Stimulated activated CD8-positive, alpha-beta memory T cell treated with anti-CD3 and anti-CD28 coated beads, Interleukin-7, amount 100 ng/mL, for 4 hours (primary cell): Measurements from ENCODE around the gene MFSD11.
"Not testable (repeated sequence)": the region's sequence is repeated elsewhere in the genome, so short reads cannot be mapped to it uniquely, and the experiment has no call there.

Source experiments
- DNase-seq, 2 donors: peaks; one replicate each; pipeline ENCODE4 v3.0.0-alpha.2; 2020; ENCODE audit warnings: low read depth in 2 of 2

Gene MFSD11

DNA sequence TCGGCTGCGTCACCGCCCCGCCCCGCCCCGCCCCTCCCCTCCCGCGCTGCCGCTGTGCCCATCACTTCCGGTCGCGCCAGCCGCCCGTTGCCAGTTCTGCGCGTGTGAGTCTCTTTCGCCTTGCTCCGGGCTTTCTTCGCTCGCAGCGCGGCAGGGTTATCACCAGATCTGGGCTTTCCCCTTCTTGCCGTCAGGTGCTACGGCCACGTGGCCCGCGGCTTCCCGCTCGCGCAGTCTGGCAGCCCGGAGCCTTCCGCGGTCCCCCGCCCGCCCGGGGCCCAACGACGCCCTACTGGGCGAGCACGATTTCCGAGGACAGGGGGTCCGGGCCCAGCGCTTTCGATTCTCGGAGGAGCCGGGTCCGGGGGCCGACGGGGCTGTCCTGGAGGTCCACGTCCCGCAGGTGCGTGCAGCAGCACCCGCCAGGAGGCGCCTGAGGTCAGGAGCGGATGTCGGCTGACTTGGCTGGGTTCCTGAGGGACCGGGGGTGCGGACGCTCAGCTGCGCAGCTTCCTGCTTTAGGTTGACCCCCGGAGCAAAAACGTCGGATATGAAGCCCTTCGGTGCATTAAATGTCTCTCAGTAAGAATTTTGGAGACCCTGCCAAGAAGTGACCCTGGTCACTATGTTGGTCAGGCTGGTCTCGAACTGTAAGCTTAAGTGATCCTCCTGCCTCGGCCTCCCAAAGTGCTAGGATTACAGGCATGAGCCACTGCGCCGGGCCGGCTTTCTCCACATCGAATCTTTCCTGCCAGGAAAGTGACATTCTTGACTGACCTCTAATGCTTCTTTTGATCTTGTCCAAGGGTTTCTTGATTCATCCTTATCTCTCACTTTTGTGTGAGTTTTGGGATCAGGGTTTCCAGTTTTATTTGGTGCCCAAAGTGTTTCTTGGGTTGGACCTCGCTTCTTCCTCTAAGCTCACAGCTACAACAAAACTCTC lies 10.9 kb upstream of the MFSD11 start, which contains the start of gene METTL23:
Gene METTL23 (plus strand): TSS at position 64 of the 943 bp plus-strand sequence. CDS start 2,872 bp downstream, outside the sequence.
- DNase-seq, result peak; percentile 51 to 68

DNA sequence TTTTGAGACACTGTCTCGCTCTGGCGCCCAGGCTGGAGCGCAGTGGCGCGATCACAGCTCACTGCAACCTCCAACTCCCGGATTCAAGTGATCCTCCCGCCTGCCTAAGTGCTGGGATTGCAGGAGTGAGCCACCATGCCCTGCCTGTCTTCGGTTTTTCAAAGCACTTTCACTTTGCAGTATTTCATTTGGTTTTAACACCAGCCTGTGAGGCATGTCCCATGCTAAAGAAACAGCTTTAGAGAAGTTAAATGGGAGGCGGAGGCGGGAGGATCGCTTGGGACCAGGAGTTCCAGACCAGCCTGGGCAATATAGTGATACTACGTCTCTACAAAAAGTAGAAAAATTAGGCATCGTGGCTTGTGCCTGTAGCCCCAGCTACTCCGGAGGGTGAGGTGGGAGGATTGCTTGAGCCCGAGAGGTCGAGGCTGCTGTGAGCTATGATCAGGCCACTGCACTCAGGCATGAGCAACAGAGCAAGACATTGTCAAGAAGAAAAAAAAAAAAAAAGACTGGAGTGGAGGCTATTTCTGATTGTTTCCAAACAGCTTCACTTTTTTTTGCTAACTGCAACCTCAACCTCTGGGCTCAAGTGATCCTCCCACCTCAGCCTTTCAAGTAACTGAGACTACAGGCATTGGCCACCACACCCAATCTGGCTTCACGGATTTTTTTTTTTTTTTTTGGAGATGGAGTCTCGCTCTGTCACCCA lies 10.0 kb upstream of the MFSD11 start:
- DNase-seq, result no peak

DNA sequence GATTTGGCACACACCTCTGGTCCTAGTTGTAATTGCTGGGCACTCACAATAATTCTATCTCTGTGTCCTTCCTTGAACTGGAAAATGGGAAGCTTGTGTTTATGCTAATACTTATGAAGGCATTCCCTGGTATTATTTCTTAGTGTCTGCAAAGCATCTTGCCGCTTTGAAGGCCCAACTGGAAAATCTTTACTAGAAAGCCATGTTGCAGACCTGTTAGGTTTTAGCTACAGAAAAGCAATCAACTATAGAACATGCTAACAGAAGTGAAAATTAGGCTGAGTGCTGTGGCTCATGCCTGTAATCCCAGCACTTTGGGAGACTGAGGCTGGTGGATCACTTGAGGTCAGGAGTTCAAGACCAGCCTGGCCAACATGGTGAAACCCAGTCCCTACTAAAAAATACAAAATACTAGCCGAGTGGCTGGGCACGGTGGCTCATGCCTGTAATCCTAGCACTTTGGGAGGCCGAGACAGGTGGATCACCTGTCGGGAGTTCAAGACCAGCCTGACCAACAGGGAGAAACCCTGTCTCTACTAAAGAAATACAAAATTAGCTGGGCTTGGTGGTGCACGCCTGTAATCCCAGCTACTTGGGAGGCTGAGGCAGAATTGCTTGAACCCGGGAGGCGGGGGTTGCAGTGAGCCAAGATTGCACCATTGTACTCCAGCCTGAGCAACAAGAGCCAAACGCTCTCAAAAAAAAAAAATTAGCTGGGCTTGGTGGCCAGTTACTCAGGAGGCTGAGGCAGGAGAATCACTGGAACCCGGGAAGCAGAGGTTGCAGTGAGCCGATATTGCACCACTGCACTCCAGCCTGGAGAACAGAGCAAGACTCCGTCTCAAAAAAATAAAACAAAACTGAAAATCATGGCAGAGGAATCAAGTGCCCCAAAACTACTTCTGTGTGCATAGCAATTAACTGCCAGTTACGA lies 5.9 kb upstream of the MFSD11 start:
- not testable (repeated sequence) for DNase-seq

DNA sequence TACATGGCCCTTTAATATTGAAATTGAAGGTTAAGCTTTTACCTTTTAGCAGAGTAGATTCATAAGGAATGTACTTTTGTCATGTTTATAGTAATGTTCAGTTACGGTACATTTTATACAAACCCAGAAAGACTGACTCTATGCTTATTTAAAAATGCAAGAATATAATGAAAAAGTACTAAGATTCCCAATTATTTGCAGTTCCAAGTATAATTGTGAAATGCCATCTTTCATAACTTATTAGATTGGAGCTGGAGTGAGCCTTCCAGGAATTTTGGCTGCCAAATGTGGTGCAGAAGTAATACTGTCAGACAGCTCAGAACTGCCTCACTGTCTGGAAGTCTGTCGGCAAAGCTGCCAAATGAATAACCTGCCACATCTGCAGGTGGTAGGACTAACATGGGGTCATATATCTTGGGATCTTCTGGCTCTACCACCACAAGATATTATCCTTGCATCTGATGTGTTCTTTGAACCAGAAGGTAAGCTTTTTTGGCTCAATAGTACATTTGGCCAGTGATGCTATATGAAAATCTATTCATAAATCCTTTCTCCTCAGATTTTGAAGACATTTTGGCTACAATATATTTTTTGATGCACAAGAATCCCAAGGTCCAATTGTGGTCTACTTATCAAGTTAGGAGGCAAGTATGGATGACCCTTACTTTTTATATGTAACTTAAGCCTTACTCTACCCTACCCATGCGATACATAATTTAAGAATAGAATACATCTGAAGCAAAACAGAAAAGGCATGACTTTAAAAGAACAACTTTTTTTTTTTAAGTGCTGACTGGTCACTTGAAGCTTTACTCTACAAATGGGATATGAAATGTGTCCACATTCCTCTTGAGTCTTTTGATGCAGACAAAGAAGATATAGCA lies 4.9 kb upstream of the MFSD11 start:
- no peak for DNase-seq

DNA sequence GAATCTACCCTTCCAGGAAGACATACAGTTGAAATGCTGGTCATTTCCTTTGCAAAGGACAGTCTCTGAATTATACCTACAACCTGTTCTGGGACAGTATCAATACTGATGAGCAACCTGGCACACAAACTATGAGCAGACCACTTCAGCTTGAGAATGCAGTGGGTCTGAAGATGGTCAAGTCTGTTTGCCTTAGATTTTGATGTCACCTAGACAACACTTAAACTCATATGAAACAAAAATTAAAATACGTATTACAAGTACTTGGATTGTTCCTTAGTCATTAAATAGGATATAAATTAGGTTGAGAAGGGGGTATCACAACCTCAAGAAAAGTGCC lies 4.3 kb upstream of the MFSD11 start:
- DNase-seq, result no peak

DNA sequence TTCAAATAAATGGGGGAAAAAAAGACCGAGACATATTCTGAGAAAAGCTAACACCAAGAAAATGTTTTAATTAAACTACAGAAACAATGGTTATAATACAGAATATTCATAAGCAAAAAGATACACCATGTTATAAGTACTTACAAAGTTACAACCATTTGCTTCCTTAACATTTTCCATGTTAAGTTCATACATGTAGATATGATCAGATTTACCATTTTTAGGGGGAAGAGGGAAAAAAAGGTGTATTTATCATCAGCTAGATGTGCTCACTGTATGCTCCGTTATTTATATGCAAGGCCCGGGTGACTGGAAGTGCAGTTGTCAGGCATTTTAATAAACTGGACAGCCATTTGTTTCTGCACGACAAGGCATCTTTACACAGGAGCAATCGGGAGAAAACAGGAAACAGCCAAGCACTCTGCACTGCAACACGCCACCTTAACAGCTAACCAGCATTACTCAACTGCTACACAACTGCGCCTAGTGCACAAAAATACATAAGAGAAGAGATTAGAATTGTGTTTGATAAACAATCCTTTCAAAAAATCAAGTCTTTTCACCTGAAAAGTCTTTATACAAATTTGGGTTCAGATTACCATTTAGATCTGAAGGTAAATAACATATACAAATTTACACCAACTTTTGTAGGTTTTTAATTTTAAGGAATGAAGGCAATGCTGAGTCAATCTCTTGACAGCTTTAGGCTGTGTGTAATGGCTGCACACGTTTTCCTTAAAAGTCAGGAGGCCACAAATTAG lies 3.7 kb upstream of the MFSD11 start:
- no peak for DNase-seq

DNA sequence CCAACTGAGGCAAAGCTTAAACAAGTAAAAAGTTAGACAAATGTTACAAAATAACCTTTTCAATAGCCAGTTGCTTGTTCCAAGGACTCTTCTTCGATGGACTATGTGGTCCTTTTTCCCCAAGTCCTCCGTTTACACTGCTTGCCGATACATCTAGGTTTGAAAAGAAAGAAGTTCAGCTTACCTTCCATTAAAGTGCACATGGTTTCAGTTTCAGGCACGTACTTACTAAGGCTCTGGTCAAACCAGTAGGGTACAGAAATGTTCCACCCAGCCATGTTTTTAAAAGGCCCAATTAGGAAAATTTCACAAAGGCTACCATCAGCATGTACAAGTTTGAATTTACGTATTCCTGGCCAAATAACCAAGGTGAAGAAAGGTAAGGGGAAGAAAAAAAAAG lies 2.9 kb upstream of the MFSD11 start:
- DNase-seq, result no peak

DNA sequence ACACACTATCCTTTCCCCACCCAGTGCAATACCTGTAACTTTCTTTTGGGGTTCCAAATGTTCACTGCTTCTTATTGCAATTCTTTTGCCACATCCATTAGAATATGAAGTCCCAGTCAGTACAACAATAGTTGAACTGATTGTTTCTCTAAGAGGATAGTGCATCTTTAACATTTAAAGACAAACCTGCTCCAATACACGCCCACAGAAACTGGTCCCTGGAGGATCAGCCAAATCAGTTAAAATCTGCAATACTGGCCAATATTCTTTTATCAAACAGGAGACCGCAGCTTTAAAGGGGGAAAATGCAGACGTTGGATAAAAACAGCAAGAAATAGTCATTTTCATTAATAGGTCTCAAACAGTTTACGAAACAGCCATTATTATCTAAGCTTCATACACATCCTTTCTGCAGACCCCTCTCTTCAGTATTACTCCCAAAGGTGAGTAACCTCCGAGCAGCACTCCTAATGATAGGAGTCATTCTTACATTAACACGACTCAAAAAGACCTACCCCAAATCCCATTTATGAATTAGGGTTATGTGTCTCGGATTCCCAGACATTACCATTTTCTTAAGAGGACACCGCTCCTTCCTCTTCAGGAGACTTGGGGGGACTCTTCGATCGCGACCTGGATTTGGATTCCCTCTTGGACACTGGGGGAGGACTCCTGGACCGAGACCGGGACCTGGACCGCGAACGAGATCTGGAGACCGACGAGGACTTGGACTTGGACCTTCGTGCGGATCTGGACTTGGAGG lies 2.2 kb upstream of the MFSD11 start:
- DNase-seq, result no peak

DNA sequence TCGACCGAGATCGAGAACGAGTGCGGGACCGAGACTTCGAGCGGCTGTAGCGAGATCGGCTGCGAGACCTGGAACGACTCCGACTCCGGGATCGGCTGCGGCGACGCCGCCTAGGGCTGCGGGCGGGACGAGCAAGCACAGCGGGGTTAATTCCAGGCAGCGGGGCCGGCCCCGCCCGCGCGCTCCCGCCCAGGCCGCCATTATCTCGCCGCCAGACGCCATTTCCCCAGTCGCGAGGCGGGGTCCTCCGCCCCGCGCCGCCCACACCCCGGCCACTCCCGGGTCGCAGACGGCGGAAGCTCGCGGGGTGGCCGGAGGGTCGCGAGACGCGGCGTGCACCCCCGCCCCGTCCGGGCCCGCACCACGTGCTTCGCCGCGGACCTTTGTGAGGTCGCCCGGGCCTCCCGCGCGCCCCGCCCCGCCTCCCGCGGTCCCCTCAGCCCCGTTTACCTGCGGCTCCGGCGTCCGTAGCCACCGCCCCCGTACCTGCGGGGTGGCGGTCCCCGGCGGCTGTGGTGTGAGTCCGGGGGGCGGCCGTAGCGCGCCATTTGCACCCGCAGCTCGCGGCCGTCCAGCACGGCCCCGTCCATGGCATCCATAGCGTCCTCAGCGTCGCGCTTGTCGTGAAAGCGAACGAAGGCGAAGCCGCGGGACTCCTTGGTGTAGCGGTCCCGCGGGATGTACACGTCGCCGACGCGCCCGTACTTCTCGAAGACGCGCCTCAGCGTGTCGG lies 1.4 kb upstream of the MFSD11 start:
- peak in 1 of 2 donors; percentile 71 for DNase-seq

DNA sequence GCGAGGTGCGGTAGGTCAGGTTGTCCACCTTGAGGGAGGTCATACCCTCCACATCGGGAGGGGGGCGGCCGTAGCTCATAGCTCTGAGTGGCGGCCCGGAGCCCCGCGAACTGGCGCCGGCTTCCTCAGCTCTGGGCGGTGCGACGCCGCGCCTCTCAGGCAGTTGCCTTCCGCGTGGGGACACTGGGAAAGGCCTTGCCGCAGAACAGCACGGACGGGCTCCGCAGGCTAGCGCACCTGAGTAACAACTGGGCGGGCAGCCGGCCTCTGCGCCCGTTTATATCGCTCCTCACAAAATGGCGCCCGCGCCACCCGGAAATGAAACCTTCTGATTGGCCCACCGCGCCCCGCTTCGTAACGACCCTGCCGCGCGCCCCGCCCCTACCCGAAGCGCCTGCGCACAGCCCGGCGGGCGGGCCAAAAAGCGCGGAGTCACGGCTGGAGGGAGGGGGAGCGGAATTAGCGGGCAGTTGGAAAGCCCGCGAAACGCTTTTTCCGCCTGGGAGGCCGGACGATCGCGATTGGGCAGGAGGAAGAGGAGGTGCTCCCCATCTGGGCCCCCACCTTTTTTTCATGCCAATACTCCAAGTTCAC lies 740 bp upstream of the MFSD11 start, which contains the start of gene SRSF2:
Gene SRSF2 (minus strand): TSS at position 250 of the 594 bp plus-strand sequence. CDS start 171 bp downstream, at position 79.
- DNase-seq, result peak; percentile 95 to 98

DNA sequence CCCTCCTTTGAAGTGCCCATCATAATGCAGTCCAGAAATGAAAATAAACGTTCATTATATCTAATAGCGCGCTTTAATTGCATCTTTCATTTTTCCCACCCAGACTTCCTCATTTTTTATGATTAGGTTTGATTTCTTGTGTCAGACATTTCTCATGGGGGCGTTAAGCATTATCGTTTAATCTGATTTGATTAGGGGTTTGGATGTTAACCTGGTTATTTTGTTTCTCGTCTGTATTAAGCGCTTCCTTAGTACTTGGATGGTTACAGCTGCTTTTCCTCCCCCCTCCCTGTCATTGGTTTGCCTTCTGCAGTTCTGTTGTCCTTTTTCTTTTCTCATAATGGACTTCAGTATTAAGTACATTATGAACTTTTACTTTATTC lies 540 bp downstream of the MFSD11 start:
- DNase-seq, result no peak

DNA sequence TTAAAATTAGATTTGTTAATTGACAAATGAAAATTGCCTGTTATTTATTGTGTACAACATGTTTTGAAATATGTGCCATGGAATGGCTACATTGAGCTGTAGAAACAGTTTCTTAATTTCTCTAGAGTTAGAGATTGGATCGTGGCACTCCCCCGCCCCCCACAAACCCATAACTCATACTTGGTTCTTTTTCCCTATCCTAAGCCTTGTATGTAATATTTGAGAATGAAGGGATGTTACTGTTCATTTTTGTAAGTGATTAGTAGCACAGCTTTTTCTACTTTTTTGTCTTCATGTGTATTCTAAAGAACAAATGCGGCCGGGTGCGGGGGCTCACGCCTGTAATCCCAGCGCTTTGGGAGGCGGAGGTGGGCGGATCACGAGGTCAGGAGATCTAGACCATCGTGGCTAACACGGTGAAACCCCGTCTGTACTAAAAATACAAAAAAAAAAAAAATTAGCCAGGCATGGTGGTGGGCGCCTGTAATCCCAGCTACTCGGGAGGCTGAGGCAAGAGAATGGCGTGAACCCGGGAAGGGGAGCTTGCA lies 1.7 kb downstream of the MFSD11 start:
- DNase-seq, result not testable (repeated sequence)

DNA sequence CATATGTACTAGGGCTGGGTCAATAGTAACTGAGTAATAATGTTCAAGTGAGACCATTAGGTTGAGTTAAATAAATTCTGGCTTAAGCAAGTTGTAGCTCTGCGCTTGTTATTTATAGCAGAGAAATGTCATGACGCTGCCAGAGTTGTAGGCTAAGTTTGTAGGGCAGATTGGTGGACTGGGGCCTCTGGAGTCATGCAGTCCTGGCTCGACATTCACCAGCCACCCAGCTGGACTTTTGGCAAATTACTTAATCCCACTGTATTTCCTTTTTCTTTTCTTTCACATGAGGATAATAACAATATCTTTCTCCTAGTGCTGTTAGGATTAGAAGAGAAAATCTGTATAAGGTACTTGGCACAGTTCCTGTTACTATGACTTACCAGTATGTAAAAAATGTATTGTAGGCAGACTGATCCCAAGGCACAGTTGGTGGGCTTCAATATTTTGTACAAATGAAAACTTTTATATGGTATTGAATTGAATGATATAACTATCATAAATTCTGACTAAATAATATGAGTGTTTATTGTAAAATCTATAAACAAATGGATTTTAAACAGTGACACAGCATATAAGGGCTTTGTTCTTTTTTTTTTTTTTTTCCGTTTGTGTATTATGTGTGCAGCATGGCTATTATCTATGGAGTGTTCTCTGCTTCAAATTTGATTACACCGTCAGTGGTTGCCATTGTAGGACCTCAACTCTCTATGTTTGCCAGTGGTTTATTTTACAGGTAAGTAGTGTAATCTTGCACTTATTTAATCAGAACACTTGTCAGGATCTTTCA lies 2.6 kb downstream of the MFSD11 start:
- no peak for DNase-seq

DNA sequence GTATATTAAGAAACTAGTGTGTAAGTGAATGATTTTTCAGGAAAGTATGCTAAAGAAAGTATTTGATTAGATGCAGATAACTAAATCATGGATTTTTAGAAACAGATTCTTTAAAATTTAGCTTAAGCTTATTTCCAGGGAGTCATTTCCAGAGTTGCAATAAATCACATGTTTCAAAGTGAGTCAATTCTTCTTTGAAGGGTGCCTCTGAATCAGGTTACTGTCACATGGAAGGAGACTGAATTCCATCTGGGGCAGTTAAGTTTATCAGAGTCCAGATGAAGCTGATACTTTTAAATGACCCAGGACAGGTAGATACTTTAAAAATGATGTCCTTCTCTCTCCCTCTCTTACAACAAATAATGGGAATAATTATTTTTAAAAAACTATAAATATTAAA lies 5.0 kb downstream of the MFSD11 start:
- DNase-seq, result no peak

DNA sequence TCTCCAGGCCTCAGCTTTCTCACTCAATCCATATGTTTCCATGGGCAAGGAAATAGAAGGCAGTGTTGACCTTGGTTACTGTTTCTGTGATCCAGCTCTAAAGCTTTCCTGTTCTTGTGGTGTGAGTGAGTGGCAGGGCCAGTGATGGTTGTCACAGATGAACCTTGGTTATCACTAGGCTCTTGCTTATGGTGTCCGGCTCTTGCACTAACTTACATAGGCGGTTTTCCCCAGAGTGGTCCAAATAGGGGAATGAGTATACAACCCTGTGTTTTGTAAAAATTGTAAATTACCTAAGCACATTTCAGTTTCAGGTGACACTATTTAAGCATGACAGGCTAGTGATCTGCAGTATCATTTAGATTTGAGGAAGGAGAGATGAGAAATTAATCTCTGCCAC lies 6.8 kb downstream of the MFSD11 start:
- DNase-seq, result no peak

DNA sequence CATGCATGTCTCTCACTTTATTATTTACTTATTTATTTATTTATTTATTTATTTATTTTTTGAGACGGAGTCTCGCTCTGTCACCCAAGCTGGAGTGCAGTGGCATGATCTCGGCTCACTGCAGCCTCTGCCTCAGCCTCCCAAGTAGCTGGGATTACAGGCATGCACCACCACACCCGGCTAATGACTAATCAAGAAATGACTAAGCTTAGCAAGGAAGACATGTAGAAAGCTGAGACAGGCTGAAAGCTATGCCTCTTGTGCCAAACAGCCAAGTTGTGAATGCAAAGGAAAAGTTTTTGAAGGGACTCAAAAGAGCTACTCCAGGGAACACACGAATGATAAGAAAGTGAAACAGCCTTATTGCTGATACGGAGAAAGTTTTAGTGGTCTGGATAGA lies 7.9 kb downstream of the MFSD11 start:
- not testable (repeated sequence) for DNase-seq
